ENCODE measurements around the gene A2M.

GRCh38 chr12:9083793-9084192 lies 31.9 kb downstream of the A2M start:
- no peak for TF ChIP-seq REST (IDR thresholded peaks at IDR 0.05; ENCODE audit: unreplicated experiment)
- TF ChIP-seq, protein P1, sequence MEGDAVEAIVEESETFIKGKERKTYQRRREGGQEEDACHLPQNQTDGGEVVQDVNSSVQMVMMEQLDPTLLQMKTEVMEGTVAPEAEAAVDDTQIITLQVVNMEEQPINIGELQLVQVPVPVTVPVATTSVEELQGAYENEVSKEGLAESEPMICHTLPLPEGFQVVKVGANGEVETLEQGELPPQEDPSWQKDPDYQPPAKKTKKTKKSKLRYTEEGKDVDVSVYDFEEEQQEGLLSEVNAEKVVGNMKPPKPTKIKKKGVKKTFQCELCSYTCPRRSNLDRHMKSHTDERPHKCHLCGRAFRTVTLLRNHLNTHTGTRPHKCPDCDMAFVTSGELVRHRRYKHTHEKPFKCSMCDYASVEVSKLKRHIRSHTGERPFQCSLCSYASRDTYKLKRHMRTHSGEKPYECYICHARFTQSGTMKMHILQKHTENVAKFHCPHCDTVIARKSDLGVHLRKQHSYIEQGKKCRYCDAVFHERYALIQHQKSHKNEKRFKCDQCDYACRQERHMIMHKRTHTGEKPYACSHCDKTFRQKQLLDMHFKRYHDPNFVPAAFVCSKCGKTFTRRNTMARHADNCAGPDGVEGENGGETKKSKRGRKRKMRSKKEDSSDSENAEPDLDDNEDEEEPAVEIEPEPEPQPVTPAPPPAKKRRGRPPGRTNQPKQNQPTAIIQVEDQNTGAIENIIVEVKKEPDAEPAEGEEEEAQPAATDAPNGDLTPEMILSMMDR (conservative IDR thresholded peaks at IDR 0.05; ENCODE audit: low read depth in 2 of 2): no peak
- TF ChIP-seq JUNB (IDR thresholded peaks at IDR 0.05; ENCODE audit: unreplicated experiment): no peak
- TF ChIP-seq POLR2AphosphoS5 (IDR thresholded peaks at IDR 0.05; ENCODE audit: low read depth): no peak

Data from GM23338 (cell line).